Common myeloid progenitor, CD34-positive (primary cell): Measurements from ENCODE around the gene KRT75.

Source experiments
- CTCF ChIA-PET: fragments of 350-600 bp; sonication (Branson Sonifier 250); formaldehyde crosslinking; loops from one replicate; lab custom pipeline; 2021; ENCODE audit warnings: antibody characterized with exemption; lab: Charles Lee
- POLR2A ChIA-PET: fragments of 350-600 bp; sonication (Branson Sonifier 250); formaldehyde crosslinking; loops from one replicate; lab custom pipeline; 2021; ENCODE audit warnings: antibody characterized with exemption; lab: Charles Lee
- DNase-seq, 3 donors: peaks; one replicate each; pipeline versions ENCODE4 v3.0.0 to v3.0.0-alpha.2; 2013
- H3K27ac ChIP-seq, 2 experiments: 1 replicate in 1 of 2; 2 replicates in 1 of 2; pipeline ENCODE4 v1.7.0; 2013; ENCODE audit warnings: inconsistent platforms in 2 of 2, low read length in 2 of 2, mild to moderate bottlenecking in 2 of 2, low read depth in 1 of 2, moderate library complexity in 1 of 2; ENCODE audit not compliant: severe bottlenecking in 2 of 2, insufficient read depth in 1 of 2, poor library complexity in 1 of 2
- H3K27me3 ChIP-seq, 5 experiments: replicated peaks in 2 of 5; 1 replicate in 3 of 5; 2 replicates in 2 of 5; pipeline versions ENCODE4 v1.6.1 to v1.7.0; 2013; ENCODE audit warnings: low read length in 4 of 5, mild to moderate bottlenecking in 2 of 5, moderate library complexity in 2 of 5, inconsistent platforms in 1 of 5; ENCODE audit not compliant: insufficient read depth in 5 of 5, control insufficient read depth in 4 of 5
- H3K36me3 ChIP-seq, 4 experiments: 1 replicate in 2 of 4; 2 replicates in 2 of 4; pipeline versions ENCODE4 v1.6.1 to v1.7.0; 2013; ENCODE audit warnings: low read length in 3 of 4, control low read depth in 1 of 4, mild to moderate bottlenecking in 1 of 4; ENCODE audit not compliant: control insufficient read depth in 4 of 4, insufficient read depth in 4 of 4
- H3K4me1 ChIP-seq, 4 experiments: 1 replicate in 3 of 4; 2 replicates in 1 of 4; pipeline versions ENCODE4 v1.6.1 to v1.7.1; 2013; ENCODE audit warnings: low read length in 3 of 4, mild to moderate bottlenecking in 3 of 4, control low read depth in 1 of 4, inconsistent platforms in 1 of 4, moderate library complexity in 1 of 4; ENCODE audit not compliant: control insufficient read depth in 4 of 4, insufficient read depth in 4 of 4; ENCODE audit errors: control extremely low read depth in 1 of 4
- H3K4me3 ChIP-seq, 7 experiments: 1 replicate in 4 of 7; 2 replicates in 3 of 7; pipeline versions ENCODE4 v1.5.1 to v1.7.0; 2013; ENCODE audit warnings: mild to moderate bottlenecking in 7 of 7, low read length in 6 of 7, moderate library complexity in 6 of 7, inconsistent platforms in 2 of 7, low read depth in 2 of 7, control low read depth in 1 of 7; ENCODE audit not compliant: insufficient read depth in 4 of 7, control insufficient read depth in 1 of 7; ENCODE audit errors: extremely low read depth in 1 of 7
- H3K9me3 ChIP-seq, 5 experiments: 1 replicate in 4 of 5; 2 replicates in 1 of 5; pipeline versions ENCODE4 v1.6.1 to v1.7.1; 2013; ENCODE audit warnings: low read length in 4 of 5, mild to moderate bottlenecking in 2 of 5, inconsistent platforms in 1 of 5, low read depth in 1 of 5, moderate library complexity in 1 of 5; ENCODE audit not compliant: control insufficient read depth in 4 of 5, insufficient read depth in 2 of 5; ENCODE audit errors: control extremely low read depth in 1 of 5
- WGBS: methylation state at CpG from one replicate; pipeline ENCODE4 v1.1.5; 2013; ENCODE audit not compliant: insufficient coverage; 5-methylcytosine and 5-hydroxymethylcytosine counted together

Gene KRT75

DNA sequence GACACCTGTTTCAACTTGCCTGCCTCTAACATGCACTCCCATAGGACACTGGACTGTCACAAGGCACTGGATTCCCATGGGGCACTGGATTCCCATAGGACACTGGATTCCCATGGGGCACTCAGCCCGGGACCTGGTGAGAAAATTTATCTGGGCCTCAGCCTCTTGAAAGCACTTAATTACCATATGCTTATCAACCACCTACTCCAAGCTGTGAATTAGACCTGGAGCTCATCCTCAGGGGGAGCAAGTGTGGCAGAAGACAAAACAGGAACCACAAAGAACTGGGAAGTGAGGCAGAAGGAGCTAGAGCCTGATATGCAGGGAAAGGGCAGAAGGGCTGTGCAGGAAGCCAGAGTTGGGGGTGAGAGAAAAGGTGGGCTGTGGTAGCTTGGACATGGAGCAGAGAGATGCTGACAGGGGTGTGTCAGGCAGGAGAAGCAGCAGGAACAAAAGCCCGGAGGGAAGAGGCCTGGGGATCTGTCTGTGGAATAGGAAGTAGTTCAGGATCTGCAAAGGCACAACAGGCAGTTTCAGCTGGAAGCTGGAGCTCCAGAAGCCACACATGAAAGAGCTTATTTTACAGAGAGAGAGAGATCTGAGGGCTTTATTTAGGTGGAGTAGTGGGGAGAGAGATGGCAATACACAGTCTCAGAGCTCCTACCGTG lies 31.2 kb downstream of the KRT75 start:
- DNase-seq, result no peak
- 83% methylated on average over 2 of the region's 3 CpGs for WGBS
- H3K9me3 ChIP-seq, result no peaks in the 10 kb centered on the region
- POLR2A ChIA-PET, result no interaction called here
- no peak overlapping the region for H3K27ac ChIP-seq
- CTCF ChIA-PET, result interaction anchor here (0.7 to 1.2 kb wide), 3 partner anchors 10 to 482 kb away, joined by 3 to 4 read pairs (median 3); no protein-coding TSS in a partner anchor
- no peaks in the 10 kb centered on the region for H3K36me3 ChIP-seq
- no peaks in the 10 kb centered on the region for H3K4me1 ChIP-seq
- peaks cover 0 to 14% (median 0%) of the 10 kb centered on the region in 5 experiments for H3K27me3 ChIP-seq
- H3K4me3 ChIP-seq, result no peak overlapping the region

DNA sequence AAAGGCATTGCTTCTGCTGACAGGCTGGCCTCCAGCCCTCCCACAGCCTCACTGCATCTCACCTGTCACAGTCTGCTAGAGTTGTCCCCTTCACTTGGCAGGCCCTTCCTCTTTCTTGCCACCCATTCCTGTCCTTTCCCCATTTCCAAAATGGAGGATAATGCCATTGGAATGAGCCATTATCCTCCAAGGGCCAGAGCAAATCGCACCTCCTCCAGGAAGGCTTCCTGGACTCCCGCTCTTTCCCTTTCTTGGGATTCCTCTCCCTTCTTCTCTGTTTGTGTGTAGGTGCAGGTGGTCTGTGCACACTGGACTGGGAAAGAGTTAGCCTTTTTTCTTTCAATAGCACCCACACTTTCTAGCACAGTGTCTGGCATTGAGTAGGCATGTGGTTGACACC lies 31.8 kb downstream of the KRT75 start:
- POLR2A ChIA-PET, result no interaction called here
- CTCF ChIA-PET, result interaction anchor here (1.1 kb wide), 1 partner anchor 10 kb away, joined by 3 read pairs; no protein-coding TSS in a partner anchor
- Histone ChIP-seq H3K9me3 (no peaks in the 10 kb centered on the region), H3K4me3 (no peak overlapping the region), H3K36me3 (no peaks in the 10 kb centered on the region), H3K4me1 (no peaks in the 10 kb centered on the region), H3K27ac (no peak overlapping the region), H3K27me3 (peaks cover 0 to 14% (median 0%) of the 10 kb centered on the region in 5 experiments)
- no peak for DNase-seq
- WGBS, result no CpG with 5 or more reads among the region's 2 CpGs

DNA sequence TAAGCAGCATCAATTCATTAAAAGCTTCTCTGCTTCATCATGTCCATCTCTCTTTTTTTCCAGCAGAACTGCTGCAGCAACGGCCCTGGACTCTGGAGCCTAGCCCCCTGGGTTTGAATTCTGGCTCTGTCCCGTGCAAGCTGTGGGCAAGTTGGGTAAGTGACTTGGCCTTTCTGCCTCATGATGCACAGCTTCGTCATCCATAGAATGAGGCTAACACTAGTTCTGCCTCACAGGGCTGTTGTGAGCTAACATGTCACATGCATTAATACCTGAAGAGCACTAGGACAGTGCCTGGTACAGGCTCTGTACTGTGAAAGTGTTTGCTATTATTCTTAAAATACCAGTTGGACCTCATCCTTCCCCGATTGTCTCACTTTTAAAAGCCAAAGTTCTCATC lies 32.2 kb downstream of the KRT75 start:
- ChIA-PET CTCF (no interaction called here), POLR2A (no interaction called here)
- no peaks in the 10 kb centered on the region for H3K4me1 ChIP-seq
- no peak for DNase-seq
- WGBS, result 94% methylated on average over 4 of the region's 4 CpGs
- peaks cover 0 to 14% (median 3%) of the 10 kb centered on the region in 5 experiments for H3K27me3 ChIP-seq
- no peaks in the 10 kb centered on the region for H3K9me3 ChIP-seq
- H3K4me3 ChIP-seq, result no peak overlapping the region
- no peak overlapping the region for H3K27ac ChIP-seq
- no peaks in the 10 kb centered on the region for H3K36me3 ChIP-seq

DNA sequence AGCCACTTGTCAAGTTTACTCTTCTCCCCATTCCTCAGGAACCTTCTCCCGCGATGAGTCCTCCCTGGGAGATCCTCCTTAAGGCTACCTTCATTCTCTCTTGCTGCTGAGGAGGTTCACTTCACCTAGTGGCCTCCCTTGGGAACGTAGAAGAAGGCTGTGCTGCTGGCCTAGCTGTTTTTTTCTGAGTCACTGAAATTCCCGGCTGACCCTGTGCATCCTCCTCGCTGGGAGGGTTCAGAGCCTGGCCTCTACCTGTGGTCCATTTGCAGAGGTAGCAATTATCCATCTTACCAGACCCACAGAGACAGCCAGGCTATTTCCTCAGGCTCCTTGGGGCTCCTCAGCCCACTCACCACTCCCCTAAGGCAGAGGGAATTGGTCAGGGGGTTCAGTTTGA lies 32.6 kb downstream of the KRT75 start:
- CTCF ChIA-PET, result interaction anchor here (0.8 kb wide), 1 partner anchor 12 kb away, joined by 3 read pairs; no protein-coding TSS in a partner anchor
- H3K4me1 ChIP-seq, result no peaks in the 10 kb centered on the region
- no peak overlapping the region for H3K4me3 ChIP-seq
- peaks cover 0 to 14% (median 3%) of the 10 kb centered on the region in 5 experiments for H3K27me3 ChIP-seq
- POLR2A ChIA-PET, result no interaction called here
- no peaks in the 10 kb centered on the region for H3K36me3 ChIP-seq
- no peak overlapping the region for H3K27ac ChIP-seq
- WGBS, result 95% methylated on average over 5 of the region's 5 CpGs
- H3K9me3 ChIP-seq, result no peaks in the 10 kb centered on the region
- DNase-seq, result no peak

DNA sequence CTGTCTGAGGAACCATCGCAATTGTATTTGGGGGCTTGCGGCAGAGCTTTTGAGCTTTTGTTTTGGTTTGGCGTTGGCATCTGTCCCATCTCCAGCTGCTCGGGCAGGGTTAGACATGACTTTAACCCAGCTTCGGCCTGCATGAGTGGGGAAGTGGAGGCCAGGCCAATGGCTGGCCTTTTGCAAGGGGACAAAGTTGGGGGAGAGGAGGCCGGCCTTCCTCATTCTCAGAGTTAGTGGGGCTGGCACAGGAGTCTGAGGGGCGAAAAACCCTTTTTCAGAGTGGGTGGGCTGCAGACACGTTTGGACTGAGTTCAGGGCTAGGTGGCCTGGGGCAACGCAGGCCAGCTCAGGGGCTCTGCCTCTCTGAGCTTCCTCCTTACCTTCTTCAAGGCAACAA lies 33.3 kb downstream of the KRT75 start:
- Histone ChIP-seq H3K27me3 (peaks cover 0 to 14% (median 3%) of the 10 kb centered on the region in 5 experiments), H3K4me1 (no peaks in the 10 kb centered on the region), H3K9me3 (no peaks in the 10 kb centered on the region), H3K4me3 (no peak overlapping the region), H3K36me3 (no peaks in the 10 kb centered on the region), H3K27ac (no peak overlapping the region)
- ChIA-PET CTCF (interaction anchor here (0.8 kb wide), 1 partner anchor 12 kb away, joined by 3 read pairs; no protein-coding TSS in a partner anchor), POLR2A (no interaction called here)
- DNase-seq, result no peak
- 99% methylated on average over 8 of the region's 9 CpGs for WGBS

DNA sequence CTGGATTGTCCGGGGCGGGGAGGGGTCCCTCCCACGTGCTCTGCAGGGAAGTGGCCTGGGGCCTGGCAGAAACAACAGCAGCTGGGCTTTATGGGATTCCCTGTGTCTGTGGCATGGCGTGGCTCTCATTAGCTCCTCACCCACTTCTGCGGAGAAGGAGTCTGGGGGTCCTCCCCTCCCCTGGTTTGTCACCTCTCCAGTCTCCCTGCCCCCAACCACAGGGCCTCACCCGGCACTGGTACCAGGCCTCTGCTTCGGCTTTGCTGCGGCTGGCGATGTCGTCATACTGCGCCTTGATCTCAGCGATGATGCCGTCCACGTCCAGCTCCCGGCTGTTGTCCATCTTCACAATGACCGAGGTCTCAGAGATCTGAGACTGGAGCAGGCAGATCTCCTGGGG lies 34.4 kb downstream of the KRT75 start:
- no peak overlapping the region for H3K4me3 ChIP-seq
- no peaks in the 10 kb centered on the region for H3K36me3 ChIP-seq
- ChIA-PET CTCF (interaction anchor here (1.3 to 1.7 kb wide), 2 partner anchors 471 to 480 kb away, joined by 3 to 4 read pairs; no protein-coding TSS in a partner anchor), POLR2A (no interaction called here)
- H3K9me3 ChIP-seq, result no peaks in the 10 kb centered on the region
- over 99% methylated on average over 16 of the region's 16 CpGs for WGBS
- DNase-seq, result no peak
- H3K27ac ChIP-seq, result no peak overlapping the region
- H3K4me1 ChIP-seq, result no peaks in the 10 kb centered on the region
- H3K27me3 ChIP-seq, result peaks cover 0 to 11% (median 3%) of the 10 kb centered on the region in 5 experiments

DNA sequence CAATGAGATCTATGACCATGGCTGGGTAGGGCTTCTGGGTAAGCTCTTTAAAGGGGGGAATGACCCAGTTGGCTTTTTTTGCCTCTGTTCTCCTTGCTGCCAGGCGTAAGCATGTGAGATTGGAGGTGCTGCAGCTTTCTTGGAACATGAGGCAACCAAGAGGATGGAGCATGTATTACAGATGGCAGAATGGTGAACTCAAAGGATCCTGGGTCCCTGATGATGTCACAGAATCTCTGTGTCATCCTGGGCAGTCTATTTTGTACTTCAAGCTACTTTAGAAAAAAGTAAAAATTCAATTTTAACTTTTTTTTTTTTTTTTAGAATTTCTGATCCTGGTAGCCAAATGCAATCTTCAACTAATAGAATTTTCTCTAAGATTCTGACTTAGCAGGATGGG lies 36.0 kb downstream of the KRT75 start:
- Histone ChIP-seq H3K27me3 (peaks cover 0 to 6% (median 3%) of the 10 kb centered on the region in 5 experiments), H3K27ac (no peak overlapping the region), H3K9me3 (no peaks in the 10 kb centered on the region), H3K36me3 (no peaks in the 10 kb centered on the region), H3K4me3 (no peak overlapping the region), H3K4me1 (no peaks in the 10 kb centered on the region)
- peak in 2 of 3 donors; percentile 13 to 27 for DNase-seq
- POLR2A ChIA-PET, result no interaction called here
- WGBS, result 100% methylated on average over 1 of the region's 1 CpG
- CTCF ChIA-PET, result interaction anchor here (0.6 to 2.1 kb wide), 4 partner anchors 8 to 484 kb away, joined by 3 to 9 read pairs (median 4); partner anchors contain the start of gene KRT82
